GM19463 (cell line): Measurements from ENCODE around the gene ACY1.
A peak's percentile ranks its signal among the peaks of the same experiment; 100 is the strongest.
"Not testable (repeated sequence)": the region's sequence is repeated elsewhere in the genome, so short reads cannot be mapped to it uniquely, and the experiment has no call there.

Experiments used
- ATAC-seq: cut with Tn5 transposase; IDR thresholded peaks from one replicate; pipeline ENCODE4 v1.9.1; 2021; ENCODE audit warnings: mild to moderate bottlenecking, moderate library complexity; ENCODE audit not compliant: unreplicated experiment

The ACY1 gene

GRCh38 chr3:52023860-52024764 is 40.8 kb downstream of the ACY1 start:
- ATAC-seq, result peak; percentile 85

GRCh38 chr3:52024765-52025452 is 41.6 kb downstream of the ACY1 start:
- ATAC-seq, result no peak

- ATAC-seq, result no peak
Measured at GRCh38 chr3:52025453-52025852, 42.1 kb downstream of the ACY1 start.

- no peak for ATAC-seq
Measured at GRCh38 chr3:52026041-52026440, 42.7 kb downstream of the ACY1 start.

- ATAC-seq, result no peak
Measured at GRCh38 chr3:52028572-52028971, 45.2 kb downstream of the ACY1 start.

GRCh38 chr3:52029053-52029452 is 45.7 kb downstream of the ACY1 start:
- ATAC-seq, result no peak

- no peak for ATAC-seq
Measured at GRCh38 chr3:52029535-52029934, 46.2 kb downstream of the ACY1 start.

GRCh38 chr3:52030714-52031310 is 47.5 kb downstream of the ACY1 start:
- no peak for ATAC-seq

GRCh38 chr3:52031896-52032295 is 48.6 kb downstream of the ACY1 start:
- ATAC-seq, result no peak

GRCh38 chr3:52032702-52033408 is 49.5 kb downstream of the ACY1 start:
- ATAC-seq, result no peak

- ATAC-seq, result not testable (repeated sequence)
Measured at GRCh38 chr3:52033748-52034147, 50.4 kb downstream of the ACY1 start.

GRCh38 chr3:52034212-52034611 is 50.9 kb downstream of the ACY1 start:
- ATAC-seq, result no peak

- no peak for ATAC-seq
Measured at GRCh38 chr3:52034651-52035050, 51.3 kb downstream of the ACY1 start.

GRCh38 chr3:52036222-52036694 is 52.9 kb downstream of the ACY1 start:
- peak; percentile 89 for ATAC-seq

GRCh38 chr3:52036829-52037228 is 53.5 kb downstream of the ACY1 start:
- no peak for ATAC-seq

- ATAC-seq, result no peak
Measured at GRCh38 chr3:52037291-52037690, 54.0 kb downstream of the ACY1 start.

GRCh38 chr3:52038227-52038626 is 54.9 kb downstream of the ACY1 start:
- ATAC-seq, result no peak
